ENCODE results near the gene PLA2G4E. TPM values are rescaled to one million over a fixed set of nuclear protein-coding genes. Genes with fewer than 3 reads are reported as not detected.

PLA2G4E gene
- total and polyA plus RNA-seq, 9 of the 15 experiments (the other 6 are each of a cell fraction or from before 2014, with no cell fraction given) = 0.03 TPM; not detected in 8

- TF ChIP-seq, protein P1, sequence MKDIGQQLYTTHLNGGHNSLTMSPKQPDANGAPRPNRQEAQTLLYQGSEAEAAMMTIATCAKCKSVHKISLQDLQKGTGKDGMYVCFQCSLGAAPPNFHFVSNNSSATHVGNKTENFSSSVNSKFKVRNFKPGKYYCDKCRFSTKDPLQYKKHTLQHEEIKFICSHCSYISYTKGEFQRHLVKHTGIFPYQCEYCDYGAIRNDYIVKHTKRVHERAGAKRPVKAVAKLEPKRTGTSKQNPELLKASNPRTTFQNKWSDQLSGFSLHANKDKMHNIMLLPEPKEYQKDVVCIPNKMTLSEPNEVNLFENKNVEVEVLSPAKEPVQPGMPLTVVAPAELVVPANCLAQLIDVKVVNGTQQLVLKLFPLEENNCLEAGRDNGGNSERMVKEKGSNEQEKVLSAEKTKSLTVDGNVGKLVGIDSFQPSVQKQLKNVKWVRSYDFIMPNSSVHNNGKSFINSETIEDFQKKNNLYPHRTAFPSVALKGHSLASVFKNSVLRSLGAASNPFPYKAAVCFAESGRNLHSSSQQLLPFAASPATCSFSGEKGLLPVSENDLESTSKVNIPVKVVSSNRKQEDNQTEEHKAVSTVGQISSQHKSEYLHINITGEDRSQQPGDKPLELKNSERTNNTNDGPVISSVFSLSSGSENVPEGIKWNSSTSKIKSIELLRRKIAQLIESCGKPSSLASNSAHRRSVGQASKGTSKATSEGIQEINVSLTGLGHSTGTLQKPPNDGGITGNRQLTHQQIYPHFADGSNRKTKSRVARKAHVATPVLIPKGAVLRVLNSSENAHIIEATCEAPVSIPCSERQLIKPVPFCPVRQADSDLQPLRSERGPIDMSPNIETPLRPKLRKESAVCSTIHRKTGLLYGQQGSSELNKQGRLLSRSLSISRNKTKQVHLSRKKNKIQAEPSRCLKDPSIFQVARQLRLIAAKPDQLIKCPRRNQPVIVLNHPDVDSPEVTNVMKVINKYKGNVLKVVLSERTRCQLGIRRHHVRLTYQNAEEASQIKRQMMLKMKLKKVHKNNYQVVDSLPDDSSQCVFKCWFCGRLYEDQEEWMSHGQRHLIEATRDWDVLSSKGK (CRISPR knock-in tag; IDR thresholded peaks at IDR 0.05) = no peak
- TF ChIP-seq MYNN (IDR thresholded peaks at IDR 0.05) (no peak), MYNN (CRISPR knock-in tag; IDR thresholded peaks at IDR 0.05) (no peak), RBM39 (optimal IDR thresholded peaks at IDR 0.05; ENCODE audit: low read depth, low read length) (no peak)
Measured at GRCh38 chr15:41999290-42000285, 21.3 kb downstream of the PLA2G4E start (continued).

- DNase-seq (ENCODE audit: extremely low read depth in 1 of 4, low spot score in 3 of 4) (no peak), FAIRE-seq (no peak), ATAC-seq (no peak)
- Histone ChIP-seq H3K36me3 (ENCODE audit: control insufficient read depth, insufficient read depth, low read length) (no peaks in the 10 kb centered on the region), H3K9me3 (replicated peaks; ENCODE audit: control insufficient read depth, insufficient read depth, low read depth, low read length) (no peaks in the 10 kb centered on the region), H4K20me1 (replicated peaks; ENCODE audit: control insufficient read depth, insufficient read depth, low read length) (peaks cover 11% of the 10 kb centered on the region), H3K27me3 (ENCODE audit: control insufficient read depth in 2 of 2, insufficient read depth in 2 of 2, low read length in 2 of 2) (peaks cover 30 to 64% of the 10 kb centered on the region in 2 experiments), H3K9me1 (ENCODE audit: control insufficient read depth, insufficient read depth, low read length) (no peaks in the 10 kb centered on the region), H3K79me2 (ENCODE audit: control insufficient read depth, insufficient read depth, low read length) (no peaks in the 10 kb centered on the region), H3K27ac (ENCODE audit: extremely low read depth, low read depth, low read length) (no peak overlapping the region), H3K9ac (ENCODE audit: insufficient read depth in 1 of 2, low read depth in 2 of 2, low read length in 2 of 2) (no peak overlapping the region), H3K4me1 (replicated peaks in 1 of 2; ENCODE audit: control insufficient read depth in 2 of 2, insufficient read depth in 2 of 2, low read length in 2 of 2) (no peaks in the 10 kb centered on the region), H2AFZ (ENCODE audit: low read depth, low read length) (no peak overlapping the region), H3K4me2 (ENCODE audit: insufficient read depth, low read length) (no peak overlapping the region), H3K4me3 (no peak overlapping the region)
- intact Hi-C loops (cut with micrococcal nuclease) = no loop called here
- no TSS peak for BruUV-seq (replicated peaks)
- in situ Hi-C loops (cut with MboI) = no loop called here
- 11% methylated on average over 3 of the region's 3 CpGs for WGBS (ENCODE audit: insufficient coverage, low coverage, missing lambda C conversion rate)
- ChIA-PET CTCF (ENCODE audit: low intra/inter-chr PET ratio) (no interaction called here), POLR2A (interaction anchor here (0.5 to 1.1 kb wide), 2 partner anchors 16 to 366 kb away, joined by 3 read pairs; no protein-coding TSS in a partner anchor)
- no peak for TF ChIP-seq SMARCB1 (IDR thresholded peaks at IDR 0.05; ENCODE audit: insufficient read length, low read depth)
- no peak for TF ChIP-seq POLR2H (tag; IDR thresholded peaks at IDR 0.05; ENCODE audit: low read depth)
- TF ChIP-seq SLC30A9 (CRISPR knock-in tag; IDR thresholded peaks at IDR 0.05) = no peak
- TF ChIP-seq TBP (optimal IDR thresholded peaks at IDR 0.05; ENCODE audit: low read depth, low read length) = no peak
- no peak for TF ChIP-seq RBM17 (IDR thresholded peaks at IDR 0.05; ENCODE audit: borderline replicate concordance, low read depth, low read length)
- no peak for TF ChIP-seq CEBPZ (IDR thresholded peaks at IDR 0.05; ENCODE audit: borderline replicate concordance, low read depth, low read length)
- no peak for TF ChIP-seq XRCC4 (IDR thresholded peaks at IDR 0.05; ENCODE audit: extremely low read depth, insufficient read depth, insufficient read length)
- no peak for TF ChIP-seq HNRNPUL1 (IDR thresholded peaks at IDR 0.05; ENCODE audit: low read length)
Measured at GRCh38 chr15:41997845-41998244, 23.0 kb downstream of the PLA2G4E start.
